ENCODE results near the gene PAX3.
"Not testable (repeated sequence)": the region's sequence is repeated elsewhere in the genome, so short reads cannot be mapped to it uniquely, and the experiment has no call there.

The PAX3 gene

GRCh38 chr2:222160944-222161343, 137.9 kb downstream of the PAX3 start:
- no peak overlapping the region for H3K27ac ChIP-seq (replicated peaks)
- no peaks in the 10 kb centered on the region for H3K27me3 ChIP-seq (ENCODE audit: insufficient read depth, poor library complexity, severe bottlenecking)
- H3K4me3 ChIP-seq (replicated peaks; ENCODE audit: insufficient read depth, low read length) = no peak overlapping the region
- TF ChIP-seq CTCF (IDR thresholded peaks at IDR 0.05; ENCODE audit: insufficient read depth, low read length) (no peak), POLR2AphosphoS5 (IDR thresholded peaks at IDR 0.05; ENCODE audit: low read depth) (no peak)
- DNase-seq (ENCODE audit: low read depth in 1 of 2, low spot score in 1 of 2) = no peak

GRCh38 chr2:222160125-222160524, 138.7 kb downstream of the PAX3 start:
- no peak overlapping the region for H3K4me3 ChIP-seq (replicated peaks; ENCODE audit: insufficient read depth, low read length)
- DNase-seq (ENCODE audit: low read depth in 1 of 2, low spot score in 1 of 2) = no peak
- no peaks in the 10 kb centered on the region for H3K27me3 ChIP-seq (ENCODE audit: insufficient read depth, poor library complexity, severe bottlenecking)
- no peak for TF ChIP-seq REST (IDR thresholded peaks at IDR 0.05; ENCODE audit: insufficient replicate concordance, low read depth)
- no peak for TF ChIP-seq GABPA (IDR thresholded peaks at IDR 0.05; ENCODE audit: low read depth)
- TF ChIP-seq POLR2AphosphoS5 (IDR thresholded peaks at IDR 0.05; ENCODE audit: low read depth) = no peak
- no peak for TF ChIP-seq SPI1 (IDR thresholded peaks at IDR 0.05; ENCODE audit: borderline replicate concordance, low read depth)
- TF ChIP-seq CTCF (IDR thresholded peaks at IDR 0.05; ENCODE audit: insufficient read depth, low read length) = no peak
- H3K27ac ChIP-seq (replicated peaks) = no peak overlapping the region

GRCh38 chr2:222159221-222159620, 139.6 kb downstream of the PAX3 start:
- no peak overlapping the region for H3K4me3 ChIP-seq (replicated peaks; ENCODE audit: insufficient read depth, low read length)

GRCh38 chr2:222155003-222155664, 143.7 kb downstream of the PAX3 start:
- not testable (repeated sequence) for DNase-seq (ENCODE audit: low read depth in 1 of 2, low spot score in 1 of 2); H3K27me3 ChIP-seq (ENCODE audit: insufficient read depth, poor library complexity, severe bottlenecking); H3K27ac ChIP-seq (replicated peaks); H3K4me3 ChIP-seq (replicated peaks; ENCODE audit: insufficient read depth, low read length)

More at GRCh38 chr2:222159221-222159620, 139.6 kb downstream of the PAX3 start:
- Histone ChIP-seq H3K27ac (replicated peaks) (no peak overlapping the region), H3K27me3 (ENCODE audit: insufficient read depth, poor library complexity, severe bottlenecking) (no peaks in the 10 kb centered on the region)
- TF ChIP-seq CTCF (IDR thresholded peaks at IDR 0.05; ENCODE audit: insufficient read depth, low read length) (no peak), REST (IDR thresholded peaks at IDR 0.05; ENCODE audit: insufficient replicate concordance, low read depth) (no peak), POLR2AphosphoS5 (IDR thresholded peaks at IDR 0.05; ENCODE audit: low read depth) (no peak), GABPA (IDR thresholded peaks at IDR 0.05; ENCODE audit: low read depth) (no peak)
- DNase-seq (ENCODE audit: low read depth in 1 of 2, low spot score in 1 of 2) = no peak
